Keratinocyte (primary cell): ENCODE measurements around the gene SUN1.

Experiments
- EZH2 ChIP-seq: IDR thresholded peaks from one replicate; pipeline ENCODE4 v1.6.1; 2012; ENCODE audit warnings: inconsistent platforms, mild to moderate bottlenecking, low read length, moderate library complexity
- TF ChIP-seq, protein P1 (sequence below), 3 experiments: IDR thresholded peaks in 1 of 3; conservative IDR thresholded peaks in 1 of 3; optimal IDR thresholded peaks in 1 of 3; 2 replicates in 2 of 3; 3 replicates in 1 of 3; pipeline versions ENCODE3 to v1.5.1; 2011; ENCODE audit warnings: low read length in 3 of 3, mild to moderate bottlenecking in 3 of 3, moderate library complexity in 2 of 3, control low read depth in 1 of 3, inconsistent platforms in 1 of 3; ENCODE audit not compliant: insufficient read depth in 2 of 3; ENCODE audit errors: extremely low read depth in 1 of 3

GRCh38 chr7:874031-874749 lies 41.9 kb downstream of the SUN1 start:
- TF ChIP-seq, protein P1, sequence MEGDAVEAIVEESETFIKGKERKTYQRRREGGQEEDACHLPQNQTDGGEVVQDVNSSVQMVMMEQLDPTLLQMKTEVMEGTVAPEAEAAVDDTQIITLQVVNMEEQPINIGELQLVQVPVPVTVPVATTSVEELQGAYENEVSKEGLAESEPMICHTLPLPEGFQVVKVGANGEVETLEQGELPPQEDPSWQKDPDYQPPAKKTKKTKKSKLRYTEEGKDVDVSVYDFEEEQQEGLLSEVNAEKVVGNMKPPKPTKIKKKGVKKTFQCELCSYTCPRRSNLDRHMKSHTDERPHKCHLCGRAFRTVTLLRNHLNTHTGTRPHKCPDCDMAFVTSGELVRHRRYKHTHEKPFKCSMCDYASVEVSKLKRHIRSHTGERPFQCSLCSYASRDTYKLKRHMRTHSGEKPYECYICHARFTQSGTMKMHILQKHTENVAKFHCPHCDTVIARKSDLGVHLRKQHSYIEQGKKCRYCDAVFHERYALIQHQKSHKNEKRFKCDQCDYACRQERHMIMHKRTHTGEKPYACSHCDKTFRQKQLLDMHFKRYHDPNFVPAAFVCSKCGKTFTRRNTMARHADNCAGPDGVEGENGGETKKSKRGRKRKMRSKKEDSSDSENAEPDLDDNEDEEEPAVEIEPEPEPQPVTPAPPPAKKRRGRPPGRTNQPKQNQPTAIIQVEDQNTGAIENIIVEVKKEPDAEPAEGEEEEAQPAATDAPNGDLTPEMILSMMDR (optimal IDR thresholded peaks at IDR 0.05 in 1 of 3, IDR thresholded peaks at IDR 0.05 in 1 of 3, conservative IDR thresholded peaks at IDR 0.05 in 1 of 3; ENCODE audit: extremely low read depth in 1 of 3, insufficient read depth in 2 of 3, low read length in 3 of 3): no peak
- TF ChIP-seq EZH2: no peak
